Adrenal gland (tissue), 5 donors: ENCODE data around the gene APBA2.

Source experiments
- POLR2A ChIP-seq, 2 donors: fragments of 450-650 bp; IDR thresholded peaks; one replicate each; pipeline ENCODE4 v1.6.1; 2017; ENCODE audit warnings: antibody characterized with exemption in 2 of 2, mild to moderate bottlenecking in 2 of 2, moderate library complexity in 1 of 2
- TF ChIP-seq, protein P1 (sequence below), 6 experiments: fragments of 450-650 bp in 4 of 6; fragments of 200-600 bp in 2 of 6; sonication (generic) in 1 of 6; IDR thresholded peaks; 1 replicate in 5 of 6; 2 replicates in 1 of 6; pipeline versions ENCODE4 v1.5.1 to v1.8.0; 2016 to 2021; ENCODE audit warnings: antibody characterized with exemption in 6 of 6, mild to moderate bottlenecking in 2 of 6, moderate library complexity in 1 of 6
- donor health status: DM: no; HTN: no; CAD: no.

DNA sequence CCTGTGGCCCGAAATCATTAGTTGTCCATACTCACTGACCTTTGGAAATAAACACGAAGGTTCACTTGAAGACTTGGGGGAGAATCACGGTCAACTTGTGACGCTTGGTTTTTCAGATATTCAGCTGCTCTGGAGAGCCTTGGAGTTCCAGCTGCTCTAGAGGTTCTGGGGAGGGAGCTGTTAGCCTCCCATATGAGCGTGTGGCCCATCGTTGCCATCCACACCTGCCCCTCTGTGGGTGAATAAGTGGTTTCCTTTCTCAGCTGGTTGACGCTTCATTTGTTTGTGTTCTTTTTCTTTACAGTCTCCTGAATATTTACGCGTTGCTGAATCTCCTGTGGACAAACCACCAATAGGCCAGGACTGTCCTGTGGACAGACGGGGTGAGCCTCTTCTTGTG is 35.6 kb downstream of the APBA2 start:
- TF ChIP-seq, protein P1, sequence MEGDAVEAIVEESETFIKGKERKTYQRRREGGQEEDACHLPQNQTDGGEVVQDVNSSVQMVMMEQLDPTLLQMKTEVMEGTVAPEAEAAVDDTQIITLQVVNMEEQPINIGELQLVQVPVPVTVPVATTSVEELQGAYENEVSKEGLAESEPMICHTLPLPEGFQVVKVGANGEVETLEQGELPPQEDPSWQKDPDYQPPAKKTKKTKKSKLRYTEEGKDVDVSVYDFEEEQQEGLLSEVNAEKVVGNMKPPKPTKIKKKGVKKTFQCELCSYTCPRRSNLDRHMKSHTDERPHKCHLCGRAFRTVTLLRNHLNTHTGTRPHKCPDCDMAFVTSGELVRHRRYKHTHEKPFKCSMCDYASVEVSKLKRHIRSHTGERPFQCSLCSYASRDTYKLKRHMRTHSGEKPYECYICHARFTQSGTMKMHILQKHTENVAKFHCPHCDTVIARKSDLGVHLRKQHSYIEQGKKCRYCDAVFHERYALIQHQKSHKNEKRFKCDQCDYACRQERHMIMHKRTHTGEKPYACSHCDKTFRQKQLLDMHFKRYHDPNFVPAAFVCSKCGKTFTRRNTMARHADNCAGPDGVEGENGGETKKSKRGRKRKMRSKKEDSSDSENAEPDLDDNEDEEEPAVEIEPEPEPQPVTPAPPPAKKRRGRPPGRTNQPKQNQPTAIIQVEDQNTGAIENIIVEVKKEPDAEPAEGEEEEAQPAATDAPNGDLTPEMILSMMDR (IDR thresholded peaks at IDR 0.05), result no peak
- TF ChIP-seq POLR2A (IDR thresholded peaks at IDR 0.05), result no peak
